Muscle layer of duodenum (tissue), 2 donors: ENCODE results near the gene CYTH2.

Source experiments
- H3K27ac ChIP-seq: one replicate; pipeline ENCODE4 v1.7.0; 2013; ENCODE audit warnings: mild to moderate bottlenecking, low read length
- H3K27me3 ChIP-seq: one replicate; pipeline ENCODE4 v1.7.0; 2013; ENCODE audit warnings: low read depth, mild to moderate bottlenecking, control low read depth, low read length
- H3K36me3 ChIP-seq, 2 donors: one replicate each; pipeline ENCODE4 v1.7.0; 2013; ENCODE audit warnings: low read length in 2 of 2, control low read depth in 1 of 2, mild to moderate bottlenecking in 1 of 2; ENCODE audit not compliant: insufficient read depth in 2 of 2, control insufficient read depth in 1 of 2
- H3K4me1 ChIP-seq, 2 donors: one replicate each; pipeline ENCODE4 v1.7.0; 2013; ENCODE audit warnings: low read length in 2 of 2, mild to moderate bottlenecking in 2 of 2, control low read depth in 1 of 2, moderate library complexity in 1 of 2; ENCODE audit not compliant: insufficient read depth in 2 of 2, control insufficient read depth in 1 of 2
- H3K4me3 ChIP-seq, 2 donors: one replicate each; pipeline ENCODE4 v1.7.0; 2013; ENCODE audit warnings: low read length in 2 of 2, low read depth in 1 of 2, mild to moderate bottlenecking in 1 of 2
- H3K9me3 ChIP-seq, 2 donors: one replicate each; pipeline ENCODE4 v1.7.0; 2013; ENCODE audit warnings: low read length in 2 of 2, control low read depth in 1 of 2, mild to moderate bottlenecking in 1 of 2; ENCODE audit not compliant: control insufficient read depth in 1 of 2
- donor health status: healthy.

CYTH2 gene

DNA sequence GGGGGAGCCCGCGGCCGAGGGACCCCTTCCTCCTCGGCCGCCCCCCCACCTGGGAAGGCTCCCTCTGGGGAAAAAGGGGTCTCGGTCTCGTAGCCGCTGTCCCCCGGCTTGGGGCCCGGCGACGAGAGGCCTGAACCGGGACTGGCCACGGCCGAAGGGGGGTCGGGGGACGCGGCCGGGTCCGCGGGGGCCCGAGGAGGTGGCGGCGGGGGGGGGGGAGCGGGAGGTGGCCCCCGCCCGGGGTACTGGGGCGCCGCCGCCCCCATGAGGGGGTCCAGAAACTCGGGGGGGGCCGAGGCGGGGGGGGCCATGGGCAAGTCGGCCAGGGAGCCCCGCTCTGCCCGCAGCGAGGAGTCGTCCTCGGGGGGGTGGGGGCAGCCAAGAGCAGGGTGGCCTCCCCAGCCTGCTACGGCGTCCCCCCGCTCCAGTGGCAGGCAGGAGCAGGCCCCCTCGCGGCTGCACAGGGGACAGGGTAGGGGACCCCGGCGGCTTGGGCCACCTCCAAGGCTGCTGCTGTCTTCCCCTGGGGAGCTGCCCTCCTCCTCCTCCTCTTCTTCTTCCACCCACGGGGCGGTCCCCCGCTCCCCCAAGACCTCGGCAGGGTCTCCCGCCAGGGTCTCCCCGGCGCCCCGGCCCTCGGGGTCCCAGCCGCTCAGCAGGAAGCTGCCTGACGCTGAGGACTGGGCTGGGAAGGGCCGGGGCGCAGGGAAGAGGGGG lies 29.6 kb downstream of the CYTH2 start:
- no peaks in the 10 kb centered on the region for H3K36me3 ChIP-seq
- H3K4me3 ChIP-seq: peak overlapping the region in 1 of 2 donors; percentile 47
- H3K27ac ChIP-seq: no peak overlapping the region
- no peaks in the 10 kb centered on the region for H3K9me3 ChIP-seq
- H3K4me1 ChIP-seq: peaks cover 3 to 45% of the 10 kb centered on the region in 2 donors
- H3K27me3 ChIP-seq: peaks cover 7% of the 10 kb centered on the region

DNA sequence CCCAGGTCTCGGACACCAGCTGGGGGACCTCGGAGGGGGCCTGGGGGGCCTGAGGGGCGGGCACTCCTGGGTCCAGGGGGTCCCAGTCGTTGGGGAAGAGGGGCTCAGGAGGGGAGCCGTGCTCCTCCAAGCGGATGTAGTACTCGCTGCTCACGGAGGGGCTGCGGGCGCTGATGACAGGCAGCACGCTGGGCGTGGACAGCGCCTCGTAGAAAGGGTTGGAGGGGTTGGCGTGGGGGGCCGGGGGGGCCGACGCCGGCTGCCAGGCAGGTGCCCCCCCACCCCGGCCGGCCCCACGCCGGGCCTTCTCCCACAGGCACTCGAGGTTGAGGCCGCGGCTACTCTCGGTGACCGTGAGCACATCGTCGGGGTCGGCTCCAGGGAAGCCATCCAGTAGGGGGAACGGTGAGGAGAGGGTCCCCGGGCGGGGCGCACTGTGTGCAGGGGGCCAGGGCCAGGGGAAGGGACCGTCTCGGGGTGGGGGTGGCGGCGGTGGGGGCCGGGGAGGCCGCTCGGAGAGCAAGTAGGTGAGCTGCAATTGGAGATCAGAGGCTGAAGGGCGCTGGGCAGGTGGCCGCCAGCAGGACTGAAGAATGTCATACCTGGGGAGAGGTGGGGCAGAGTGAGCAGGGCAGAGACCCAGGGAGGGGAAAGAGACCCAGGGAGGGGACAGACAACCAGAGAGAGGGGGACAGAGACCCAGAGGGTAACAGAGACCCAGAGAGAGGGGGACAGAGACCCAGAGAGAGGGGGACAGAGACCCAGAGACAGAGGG lies 30.3 kb downstream of the CYTH2 start:
- Histone ChIP-seq H3K27ac (no peak overlapping the region), H3K27me3 (peaks cover 7% of the 10 kb centered on the region), H3K4me3 (peak overlapping the region in 1 of 2 donors; percentile 47)

DNA sequence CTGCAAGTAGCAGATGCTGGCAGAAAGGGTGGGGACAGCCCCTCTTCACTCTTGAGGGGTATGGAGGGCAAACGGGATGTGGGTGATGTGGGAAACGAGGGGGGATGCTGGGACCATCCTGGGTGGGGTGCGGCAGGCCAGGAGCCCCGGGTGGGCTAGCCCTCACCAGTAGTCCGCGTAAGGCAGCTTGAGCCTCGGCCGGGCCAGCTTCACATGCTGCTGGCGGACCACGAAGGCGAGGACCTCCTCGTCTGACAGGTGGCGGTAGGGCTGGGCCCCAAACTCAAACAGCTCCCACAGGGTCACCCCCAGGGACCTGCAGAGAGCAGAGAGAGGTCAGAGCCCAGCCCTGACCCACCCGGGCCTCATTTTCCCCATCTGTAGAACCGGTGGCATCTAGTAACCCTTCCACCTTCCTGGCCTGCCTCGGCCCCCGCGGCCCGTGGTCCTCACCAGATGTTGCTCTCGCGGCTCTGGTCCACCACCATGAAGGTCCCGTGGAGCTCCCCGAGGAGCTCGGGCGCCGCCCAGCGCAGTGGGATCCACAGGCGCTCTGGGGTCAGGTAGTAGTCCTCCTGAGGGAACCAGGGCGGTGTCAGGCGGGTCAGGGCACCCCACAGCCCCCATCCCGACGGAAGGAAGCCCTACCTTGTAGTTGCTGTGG lies 31.8 kb downstream of the CYTH2 start:
- H3K4me3 ChIP-seq: no peak overlapping the region
- H3K9me3 ChIP-seq: no peaks in the 10 kb centered on the region
- H3K27ac ChIP-seq: no peak overlapping the region
- H3K36me3 ChIP-seq: no peaks in the 10 kb centered on the region
- peaks cover 7% of the 10 kb centered on the region for H3K27me3 ChIP-seq
- peaks cover 0 to 37% of the 10 kb centered on the region in 2 donors for H3K4me1 ChIP-seq

More for the DNA sequence above, 30.3 kb downstream of the CYTH2 start:
- Histone ChIP-seq H3K9me3 (no peaks in the 10 kb centered on the region), H3K36me3 (no peaks in the 10 kb centered on the region), H3K4me1 (peaks cover 2 to 39% of the 10 kb centered on the region in 2 donors)

DNA sequence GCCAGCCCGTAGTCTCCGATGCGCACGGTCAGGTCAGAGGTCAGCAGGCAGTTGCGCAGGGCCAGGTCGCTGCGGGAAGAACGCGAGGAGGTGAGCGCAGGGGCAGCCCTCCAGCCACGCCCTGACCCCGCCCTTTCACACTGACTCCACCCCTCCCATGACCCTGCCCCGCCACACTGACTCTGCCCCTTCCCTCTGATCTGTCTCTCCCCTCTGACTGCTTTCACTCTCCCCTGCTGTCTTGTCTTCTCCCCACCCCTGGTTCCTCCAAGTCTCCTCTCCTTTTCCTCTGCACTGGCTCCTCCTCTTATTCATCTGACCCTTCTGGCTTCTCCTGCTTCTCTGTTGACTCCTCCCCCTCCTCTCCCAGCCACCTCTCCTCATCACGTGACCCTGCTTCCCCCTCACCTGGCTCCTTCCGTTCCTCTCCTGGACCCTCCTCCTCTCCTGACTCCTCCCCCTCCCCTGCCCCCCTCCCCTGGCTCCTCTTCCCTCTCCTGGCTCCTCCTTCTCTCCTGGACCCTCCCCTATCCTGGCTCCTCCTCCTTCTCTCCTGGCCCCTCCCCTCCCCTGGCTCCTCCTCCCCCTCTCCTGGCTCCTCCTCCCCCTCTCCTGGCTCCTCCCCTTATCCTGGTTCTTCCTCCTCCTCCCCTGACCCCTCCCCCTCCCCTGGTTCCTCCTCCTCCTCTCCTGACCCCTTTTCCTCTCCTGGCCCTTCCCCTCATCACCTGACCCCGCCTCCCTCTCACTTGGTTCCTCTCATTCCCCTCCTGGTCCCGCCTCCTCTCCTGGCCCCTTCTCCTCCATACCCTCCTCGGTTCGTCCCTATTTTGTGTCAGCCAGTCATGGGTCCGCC lies 32.6 kb downstream of the CYTH2 start:
- H3K9me3 ChIP-seq: no peaks in the 10 kb centered on the region
- H3K27ac ChIP-seq: no peak overlapping the region
- H3K27me3 ChIP-seq: peaks cover 7% of the 10 kb centered on the region
- H3K4me3 ChIP-seq: no peak overlapping the region
- no peaks in the 10 kb centered on the region for H3K36me3 ChIP-seq
- H3K4me1 ChIP-seq: peaks cover 0 to 37% of the 10 kb centered on the region in 2 donors

DNA sequence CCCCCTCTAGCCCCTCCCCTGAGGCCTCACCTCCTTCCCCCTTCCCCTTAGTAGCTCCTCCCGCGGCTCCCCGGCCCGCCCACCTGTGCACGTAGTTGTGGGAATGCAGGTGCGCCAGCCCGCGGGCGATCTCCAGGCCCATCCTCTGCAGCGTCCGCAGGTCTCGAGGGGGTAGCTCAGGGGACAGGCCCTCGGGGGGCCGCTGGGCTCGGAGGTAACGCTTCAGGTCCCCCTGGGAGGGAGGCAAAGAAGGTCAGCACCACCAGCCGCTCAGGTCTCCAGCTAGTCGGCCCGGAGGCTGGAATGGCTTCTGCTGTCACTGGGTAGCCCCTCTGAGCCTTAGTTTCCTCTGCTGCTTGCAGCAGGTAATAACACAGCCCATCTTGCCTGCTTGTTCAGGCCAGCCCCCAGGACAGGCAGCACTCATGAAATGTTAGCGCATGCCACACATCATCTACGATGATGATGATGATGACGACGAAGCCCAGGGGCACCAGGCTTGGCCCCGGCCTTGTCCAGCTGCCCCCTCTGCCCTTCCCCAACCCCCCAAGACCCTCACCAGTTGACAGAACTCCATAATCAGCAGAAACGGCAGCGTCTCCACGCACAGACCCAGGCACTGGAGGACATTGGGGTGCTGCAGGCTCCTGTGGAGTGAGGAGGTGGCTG lies 33.3 kb downstream of the CYTH2 start:
- peaks cover 0 to 32% of the 10 kb centered on the region in 2 donors for H3K4me1 ChIP-seq
- H3K9me3 ChIP-seq: no peaks in the 10 kb centered on the region
- H3K27ac ChIP-seq: no peak overlapping the region
- no peaks in the 10 kb centered on the region for H3K36me3 ChIP-seq
- peaks cover 7% of the 10 kb centered on the region for H3K27me3 ChIP-seq
- H3K4me3 ChIP-seq: no peak overlapping the region

DNA sequence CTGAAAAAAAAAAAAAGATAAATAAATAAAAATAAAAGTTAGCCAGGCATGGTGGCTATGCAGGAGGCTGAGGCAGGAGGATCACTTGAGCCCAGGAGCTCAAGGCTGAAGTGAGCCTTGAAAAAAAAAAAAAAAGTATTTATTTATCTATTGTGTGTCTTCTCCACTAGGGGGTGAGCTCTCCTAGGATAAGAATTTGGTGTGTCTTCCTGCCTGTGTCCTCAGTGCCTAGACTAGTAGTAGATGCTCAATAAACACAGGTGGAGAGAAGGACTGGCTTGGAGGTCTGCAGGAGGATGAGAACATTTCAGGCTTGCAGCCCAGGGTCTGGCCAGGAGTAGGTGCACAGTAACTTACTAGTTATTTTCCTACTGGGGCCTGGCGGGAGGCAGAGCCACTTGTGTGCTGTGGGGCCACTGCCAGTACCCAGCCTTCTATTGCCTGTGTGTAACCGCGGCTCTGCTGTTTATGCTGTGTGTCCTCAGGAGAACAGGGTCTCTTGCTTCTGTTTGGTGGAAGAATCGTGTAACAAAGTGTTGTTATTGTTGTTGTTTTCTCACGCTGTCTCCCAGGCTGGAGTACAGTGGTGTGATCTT lies 37.1 kb downstream of the CYTH2 start:
- H3K4me3 ChIP-seq: no peak overlapping the region
- H3K4me1 ChIP-seq: peaks cover 0 to 15% of the 10 kb centered on the region in 2 donors
- H3K9me3 ChIP-seq: no peaks in the 10 kb centered on the region
- no peak overlapping the region for H3K27ac ChIP-seq
- H3K36me3 ChIP-seq: no peaks in the 10 kb centered on the region
- peaks cover 4% of the 10 kb centered on the region for H3K27me3 ChIP-seq

DNA sequence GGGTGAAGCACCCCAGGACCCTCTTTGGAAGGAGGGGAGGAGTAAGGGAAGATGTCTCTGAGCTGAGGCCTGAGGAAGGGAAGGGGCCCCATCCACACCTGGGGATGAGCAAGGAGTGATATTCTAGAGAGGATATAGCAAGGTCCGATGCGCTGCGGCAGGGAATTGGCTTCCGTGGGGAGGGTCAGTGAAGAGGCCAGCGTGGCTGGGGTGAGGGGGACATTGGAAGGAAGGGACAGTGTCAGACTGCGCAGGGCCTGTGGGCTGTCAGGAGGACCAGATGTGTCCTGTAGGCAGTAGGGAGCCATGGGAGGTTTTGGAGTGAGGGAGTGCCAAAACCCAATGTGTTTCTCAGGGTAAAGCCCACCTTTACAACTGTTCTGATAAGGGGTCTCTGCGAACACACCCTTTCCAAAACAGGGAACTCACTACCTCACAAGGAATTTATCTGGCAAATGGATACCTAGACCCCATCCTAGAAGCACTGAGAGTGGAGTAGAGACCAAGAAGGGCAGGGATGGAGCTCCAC lies 38.8 kb downstream of the CYTH2 start:
- Histone ChIP-seq H3K27me3 (peaks cover 16% of the 10 kb centered on the region), H3K36me3 (no peaks in the 10 kb centered on the region), H3K27ac (no peak overlapping the region), H3K4me1 (peaks cover 0 to 3% of the 10 kb centered on the region in 2 donors), H3K9me3 (no peaks in the 10 kb centered on the region), H3K4me3 (no peak overlapping the region)

DNA sequence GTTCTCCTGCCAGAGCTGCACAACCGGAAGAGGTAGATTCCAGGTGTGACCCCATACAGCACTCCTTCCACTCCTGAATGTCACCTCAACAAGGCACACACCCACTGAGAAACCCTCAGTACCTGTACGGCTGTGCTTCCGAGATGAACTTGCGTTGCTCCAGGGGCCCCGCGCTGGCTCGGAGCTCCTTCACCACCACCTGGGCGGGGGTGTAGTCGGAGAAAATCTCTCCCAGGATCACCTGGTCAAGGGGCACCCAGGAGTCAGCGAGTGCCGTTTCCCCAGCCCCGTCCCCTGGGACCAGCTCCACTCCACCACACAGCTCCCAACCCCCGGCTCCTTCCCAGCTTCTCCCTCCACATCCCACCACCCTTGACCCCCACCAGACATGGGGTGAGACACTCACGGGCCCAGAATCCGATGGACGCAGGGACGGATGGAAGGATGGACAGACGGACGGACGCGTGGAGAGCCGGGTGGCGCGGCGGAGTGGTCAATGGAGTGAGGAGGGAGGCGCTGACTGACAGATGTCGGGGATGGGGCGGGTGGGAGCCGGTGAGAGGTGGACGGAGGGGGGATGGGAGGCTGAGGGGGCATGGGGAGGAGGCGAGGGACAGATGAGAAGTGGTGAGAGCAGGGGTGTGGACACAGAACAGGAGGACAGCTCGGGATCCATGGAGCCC lies 39.7 kb downstream of the CYTH2 start:
- Histone ChIP-seq H3K9me3 (no peaks in the 10 kb centered on the region), H3K4me3 (no peak overlapping the region), H3K4me1 (peaks cover 0 to 10% of the 10 kb centered on the region in 2 donors), H3K27me3 (peaks cover 20% of the 10 kb centered on the region), H3K27ac (no peak overlapping the region), H3K36me3 (no peaks in the 10 kb centered on the region)

DNA sequence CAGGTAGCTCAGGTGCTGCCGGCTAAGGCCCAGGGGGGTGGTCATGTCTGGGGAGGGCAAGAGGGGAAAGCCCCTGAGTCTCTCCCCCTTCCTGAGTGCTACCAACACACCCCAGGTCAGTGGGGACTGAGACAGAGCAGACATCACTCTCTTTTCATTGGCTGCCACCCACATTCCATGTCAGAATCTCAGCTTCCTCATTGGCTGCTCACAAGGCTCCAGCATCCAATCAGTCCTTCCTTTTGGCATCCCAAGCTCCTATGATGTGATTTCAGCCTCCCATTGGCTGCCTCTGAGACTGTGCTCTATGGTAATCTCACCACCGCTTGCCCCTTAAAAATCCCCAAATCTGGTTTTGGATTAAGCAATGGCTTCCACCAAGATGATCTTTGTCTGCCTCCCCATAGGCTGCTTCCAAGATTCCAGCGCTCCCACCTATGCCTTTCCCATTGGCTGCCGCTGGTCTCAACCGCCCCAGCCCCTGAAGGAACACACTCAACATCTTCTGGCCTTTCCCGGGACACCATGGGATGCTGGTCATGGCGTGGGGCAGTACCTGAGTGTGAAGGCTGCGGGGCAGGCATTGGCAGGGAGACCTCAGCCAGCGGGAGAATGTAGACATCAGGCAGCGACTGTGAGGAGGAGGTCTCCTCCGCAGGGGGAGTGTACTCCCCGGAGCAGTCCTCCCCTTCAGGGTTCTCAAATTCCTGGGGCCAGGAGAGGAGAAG lies 40.5 kb downstream of the CYTH2 start:
- Histone ChIP-seq H3K27me3 (peaks cover 20% of the 10 kb centered on the region), H3K36me3 (no peaks in the 10 kb centered on the region), H3K27ac (no peak overlapping the region), H3K4me3 (no peak overlapping the region), H3K9me3 (no peaks in the 10 kb centered on the region), H3K4me1 (peaks cover 0 to 10% of the 10 kb centered on the region in 2 donors)
